Measurements from ENCODE around the gene PPP2R2B. TPM values are rescaled to one million over a fixed set of nuclear protein-coding genes. Genes with fewer than 3 reads are reported as not detected.

PPP2R2B gene
- total and polyA plus RNA-seq, 2 of the 4 experiments (the other 2 are of a cell fraction): not detected

DNA sequence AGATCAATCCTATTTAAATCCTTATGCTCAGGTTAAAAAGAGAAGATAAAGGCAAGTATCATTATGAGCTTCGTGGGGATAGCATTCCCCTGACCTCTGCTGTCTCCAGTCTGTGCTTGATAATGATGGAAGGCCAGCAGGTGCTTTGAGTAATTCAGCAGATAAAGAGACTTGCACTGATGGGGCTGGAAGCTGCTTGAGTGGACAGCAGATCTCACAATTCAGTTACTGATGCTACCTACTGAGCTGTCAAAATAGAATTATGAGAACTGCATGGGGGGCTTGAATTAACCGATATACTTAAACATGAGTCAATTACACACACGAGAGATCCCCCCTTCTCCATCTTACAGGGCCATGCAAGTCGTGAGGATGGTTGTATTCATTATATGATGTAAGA lies 254.9 kb downstream of the PPP2R2B start:
- H3K27ac ChIP-seq (ENCODE audit: insufficient read depth, low read length): no peak overlapping the region
- H2AK9ac ChIP-seq (replicated peaks; ENCODE audit: low read depth, low read length, poor library complexity): no peak overlapping the region
- H2AFZ ChIP-seq (replicated peaks; ENCODE audit: low read length, poor library complexity): no peak overlapping the region
- H3K9ac ChIP-seq (ENCODE audit: low read depth, low read length): no peak overlapping the region
- no peak overlapping the region for H3K4me2 ChIP-seq (ENCODE audit: low read depth, low read length)
- dilution Hi-C loops (cut with HindIII; ENCODE audit: low sequenced_read_pairs, unreplicated experiment) (no loop called here), intact Hi-C loops (cut with micrococcal nuclease) (no loop called here), in situ Hi-C loops (cut with MboI; ENCODE audit: low sequenced_read_pairs) (no loop called here)
- no peaks in the 10 kb centered on the region for H3K36me3 ChIP-seq (ENCODE audit: control insufficient read depth, insufficient read depth, low read length)
- H3K79me1 ChIP-seq (ENCODE audit: low read depth in 1 of 2, low read length in 2 of 2): no peaks in the 10 kb centered on the region
- H3K9me1 ChIP-seq (ENCODE audit: insufficient read depth, low read length): no peaks in the 10 kb centered on the region
- H4K91ac ChIP-seq (ENCODE audit: insufficient read depth, low read depth, low read length): no peak overlapping the region
- no peak for ATAC-seq (ENCODE audit: low read depth)
- no peak overlapping the region for H4K8ac ChIP-seq (ENCODE audit: low read depth in 2 of 2, low read length in 2 of 2)
- no peak overlapping the region for H2BK20ac ChIP-seq (ENCODE audit: low read depth, low read length)
- H3K14ac ChIP-seq (replicated peaks; ENCODE audit: low read depth, low read length): no peak overlapping the region
- no peak overlapping the region for H2BK5ac ChIP-seq (ENCODE audit: low read depth, low read length, poor library complexity, severe bottlenecking)
- peaks cover 3% of the 10 kb centered on the region; the same call in 1 of the 2 replicates for H3K9me3 ChIP-seq (ENCODE audit: control insufficient read depth, insufficient read depth, low read length)
- H3K4me3 ChIP-seq (ENCODE audit: insufficient read depth, low read depth, low read length): no peak overlapping the region
- no peak for DNase-seq
- no peak overlapping the region for H3K18ac ChIP-seq (ENCODE audit: low read depth, low read length)
- WGBS, 2 experiments (ENCODE audit: extremely low coverage in 2 of 2, insufficient read length in 1 of 2): no CpG with 5 or more reads among the region's 4 CpGs
- no peaks in the 10 kb centered on the region for H3K4me1 ChIP-seq (ENCODE audit: control insufficient read depth, insufficient read depth, low read length)
- H2BK15ac ChIP-seq (ENCODE audit: low read depth, low read length): no peak overlapping the region
- no peaks in the 10 kb centered on the region for H3K27me3 ChIP-seq (ENCODE audit: control insufficient read depth, insufficient read depth, low read length)
- no peak overlapping the region for H2AK5ac ChIP-seq (ENCODE audit: low read depth, low read length)
- BruUV-seq (replicated peaks): no TSS peak
- no peak overlapping the region for H3K23ac ChIP-seq (ENCODE audit: low read depth, low read length)
- no peak for TF ChIP-seq SMC3 (IDR thresholded peaks at IDR 0.05; ENCODE audit: low read depth, low read length)
- TF ChIP-seq CHD1 (IDR thresholded peaks at IDR 0.05; ENCODE audit: low read depth, low read length): no peak
- TF ChIP-seq RCOR1 (IDR thresholded peaks at IDR 0.05; ENCODE audit: insufficient replicate concordance, low read length): no peak
- TF ChIP-seq, protein P1, sequence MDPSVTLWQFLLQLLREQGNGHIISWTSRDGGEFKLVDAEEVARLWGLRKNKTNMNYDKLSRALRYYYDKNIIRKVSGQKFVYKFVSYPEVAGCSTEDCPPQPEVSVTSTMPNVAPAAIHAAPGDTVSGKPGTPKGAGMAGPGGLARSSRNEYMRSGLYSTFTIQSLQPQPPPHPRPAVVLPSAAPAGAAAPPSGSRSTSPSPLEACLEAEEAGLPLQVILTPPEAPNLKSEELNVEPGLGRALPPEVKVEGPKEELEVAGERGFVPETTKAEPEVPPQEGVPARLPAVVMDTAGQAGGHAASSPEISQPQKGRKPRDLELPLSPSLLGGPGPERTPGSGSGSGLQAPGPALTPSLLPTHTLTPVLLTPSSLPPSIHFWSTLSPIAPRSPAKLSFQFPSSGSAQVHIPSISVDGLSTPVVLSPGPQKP (IDR thresholded peaks at IDR 0.05; ENCODE audit: borderline replicate concordance, low read depth, low read length): no peak
- no peak for TF ChIP-seq POLR2A (IDR thresholded peaks at IDR 0.05; ENCODE audit: low read depth, low read length)
- TF ChIP-seq, protein P2, sequence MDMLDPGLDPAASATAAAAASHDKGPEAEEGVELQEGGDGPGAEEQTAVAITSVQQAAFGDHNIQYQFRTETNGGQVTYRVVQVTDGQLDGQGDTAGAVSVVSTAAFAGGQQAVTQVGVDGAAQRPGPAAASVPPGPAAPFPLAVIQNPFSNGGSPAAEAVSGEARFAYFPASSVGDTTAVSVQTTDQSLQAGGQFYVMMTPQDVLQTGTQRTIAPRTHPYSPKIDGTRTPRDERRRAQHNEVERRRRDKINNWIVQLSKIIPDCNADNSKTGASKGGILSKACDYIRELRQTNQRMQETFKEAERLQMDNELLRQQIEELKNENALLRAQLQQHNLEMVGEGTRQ (IDR thresholded peaks at IDR 0.05; ENCODE audit: low read depth, low read length): no peak
- no peak for TF ChIP-seq FOS (IDR thresholded peaks at IDR 0.05; ENCODE audit: low read depth, low read length)
- TF ChIP-seq BHLHE40 (IDR thresholded peaks at IDR 0.05; ENCODE audit: low read depth, low read length): no peak
- CTCF ChIA-PET: no interaction called here
- H2BK120ac ChIP-seq (ENCODE audit: low read depth, low read length): no peak overlapping the region
- H3K4ac ChIP-seq (ENCODE audit: low read depth, low read length): no peak overlapping the region
- no peaks in the 10 kb centered on the region for H4K20me1 ChIP-seq (ENCODE audit: insufficient read depth, low read length)
- H3K56ac ChIP-seq (ENCODE audit: extremely low read depth, insufficient read depth, low read length): no peak overlapping the region
- POLR2A ChIA-PET (ENCODE audit: unreplicated experiment): no interaction called here
- no peak overlapping the region for H4K5ac ChIP-seq (ENCODE audit: low read depth, low read length)
